ENCODE data around the gene OR56B4.

The OR56B4 gene

GRCh38 chr11:6152126-6152525, 44.6 kb downstream of the OR56B4 start:
- no peaks in the 10 kb centered on the region for H3K27me3 ChIP-seq
- H3K4me1 ChIP-seq (ENCODE audit: control insufficient read depth in 1 of 2, insufficient read depth in 1 of 2, low read depth in 1 of 2, low read length in 1 of 2), result peaks cover 8% of the 10 kb centered on the region in 2 experiments
- TF ChIP-seq, protein P1, sequence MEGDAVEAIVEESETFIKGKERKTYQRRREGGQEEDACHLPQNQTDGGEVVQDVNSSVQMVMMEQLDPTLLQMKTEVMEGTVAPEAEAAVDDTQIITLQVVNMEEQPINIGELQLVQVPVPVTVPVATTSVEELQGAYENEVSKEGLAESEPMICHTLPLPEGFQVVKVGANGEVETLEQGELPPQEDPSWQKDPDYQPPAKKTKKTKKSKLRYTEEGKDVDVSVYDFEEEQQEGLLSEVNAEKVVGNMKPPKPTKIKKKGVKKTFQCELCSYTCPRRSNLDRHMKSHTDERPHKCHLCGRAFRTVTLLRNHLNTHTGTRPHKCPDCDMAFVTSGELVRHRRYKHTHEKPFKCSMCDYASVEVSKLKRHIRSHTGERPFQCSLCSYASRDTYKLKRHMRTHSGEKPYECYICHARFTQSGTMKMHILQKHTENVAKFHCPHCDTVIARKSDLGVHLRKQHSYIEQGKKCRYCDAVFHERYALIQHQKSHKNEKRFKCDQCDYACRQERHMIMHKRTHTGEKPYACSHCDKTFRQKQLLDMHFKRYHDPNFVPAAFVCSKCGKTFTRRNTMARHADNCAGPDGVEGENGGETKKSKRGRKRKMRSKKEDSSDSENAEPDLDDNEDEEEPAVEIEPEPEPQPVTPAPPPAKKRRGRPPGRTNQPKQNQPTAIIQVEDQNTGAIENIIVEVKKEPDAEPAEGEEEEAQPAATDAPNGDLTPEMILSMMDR (IDR thresholded peaks at IDR 0.05), result no peak
- H3K4me3 ChIP-seq (ENCODE audit: low read depth in 1 of 2, low read length in 1 of 2), result no peak overlapping the region
- no peaks in the 10 kb centered on the region for H3K36me3 ChIP-seq
- no peak overlapping the region for H3K27ac ChIP-seq
- H3K9me3 ChIP-seq, result no peaks in the 10 kb centered on the region

DNA sequence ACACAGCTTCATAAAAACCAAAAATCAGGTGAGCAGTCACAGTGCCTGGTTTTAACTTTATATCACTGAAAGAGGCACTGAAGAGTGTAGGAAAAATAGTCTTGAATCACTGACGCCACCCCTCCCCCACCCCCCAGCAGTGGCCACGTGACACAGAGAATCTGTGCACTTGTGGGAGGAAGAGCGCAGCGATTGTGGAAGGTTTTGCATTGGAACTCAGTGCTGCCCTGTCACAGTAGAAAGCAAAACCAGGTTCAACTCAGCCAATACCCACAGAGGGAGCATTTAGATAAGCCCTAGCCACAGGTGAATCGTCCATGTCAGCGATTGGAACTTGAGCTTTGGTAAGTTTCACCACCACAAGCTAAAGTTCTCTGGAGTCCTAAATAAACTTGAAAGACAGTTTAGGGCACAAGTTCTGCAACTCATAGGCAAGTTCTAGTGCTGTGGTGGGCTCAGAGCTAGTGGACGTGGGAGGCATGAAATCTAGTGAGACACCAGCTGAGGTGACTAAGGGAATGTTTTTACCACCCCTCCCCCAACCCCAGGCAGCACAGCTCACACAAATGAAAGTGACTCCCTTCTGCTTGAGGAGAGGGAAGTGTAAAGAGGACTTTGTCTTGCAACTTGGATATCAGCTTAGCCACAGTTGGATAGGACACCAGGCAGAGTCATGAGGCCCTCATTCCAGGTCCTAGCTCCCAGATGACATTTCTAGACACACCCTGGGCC, 49.3 kb downstream of the OR56B4 start:
- Histone ChIP-seq H3K4me3 (ENCODE audit: low read depth in 1 of 2, low read length in 1 of 2) (no peak overlapping the region), H3K27me3 (no peaks in the 10 kb centered on the region), H3K27ac (peak overlapping the region; percentile 61), H3K9me3 (no peaks in the 10 kb centered on the region), H3K4me1 (ENCODE audit: control insufficient read depth in 1 of 2, insufficient read depth in 1 of 2, low read depth in 1 of 2, low read length in 1 of 2) (peaks cover 13 to 14% of the 10 kb centered on the region in 2 experiments), H3K36me3 (no peaks in the 10 kb centered on the region)
- TF ChIP-seq, protein P1 (IDR thresholded peaks at IDR 0.05), result no peak

Data from neutrophil (primary cell).